GM18909 (cell line): Measurements from ENCODE around the gene C1orf21.

Source experiments
- ATAC-seq: cut with Tn5 transposase; IDR thresholded peaks from one replicate; pipeline ENCODE4 v1.9.1; 2021; ENCODE audit warnings: mild to moderate bottlenecking; ENCODE audit not compliant: unreplicated experiment, poor library complexity

C1orf21 gene

DNA sequence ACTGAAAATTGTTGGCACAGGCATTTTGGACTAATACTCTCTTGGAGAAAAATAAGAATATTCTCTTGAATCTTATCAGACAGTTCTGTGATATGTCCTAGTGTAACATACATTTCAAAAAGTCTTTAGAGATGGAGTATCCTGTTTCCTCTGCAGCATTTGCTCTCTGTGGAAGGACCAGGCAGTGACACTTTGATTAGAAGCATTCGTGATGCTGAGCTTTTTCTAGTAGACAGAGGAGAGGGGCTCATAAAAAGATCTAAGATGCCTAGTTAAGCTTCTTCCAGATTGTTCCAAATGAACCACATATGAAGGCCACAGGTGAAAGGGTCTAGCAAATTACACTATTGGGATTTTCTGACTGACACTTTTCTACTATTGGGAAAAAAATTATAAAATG lies 120.3 kb downstream of the C1orf21 start:
- ATAC-seq = no peak

DNA sequence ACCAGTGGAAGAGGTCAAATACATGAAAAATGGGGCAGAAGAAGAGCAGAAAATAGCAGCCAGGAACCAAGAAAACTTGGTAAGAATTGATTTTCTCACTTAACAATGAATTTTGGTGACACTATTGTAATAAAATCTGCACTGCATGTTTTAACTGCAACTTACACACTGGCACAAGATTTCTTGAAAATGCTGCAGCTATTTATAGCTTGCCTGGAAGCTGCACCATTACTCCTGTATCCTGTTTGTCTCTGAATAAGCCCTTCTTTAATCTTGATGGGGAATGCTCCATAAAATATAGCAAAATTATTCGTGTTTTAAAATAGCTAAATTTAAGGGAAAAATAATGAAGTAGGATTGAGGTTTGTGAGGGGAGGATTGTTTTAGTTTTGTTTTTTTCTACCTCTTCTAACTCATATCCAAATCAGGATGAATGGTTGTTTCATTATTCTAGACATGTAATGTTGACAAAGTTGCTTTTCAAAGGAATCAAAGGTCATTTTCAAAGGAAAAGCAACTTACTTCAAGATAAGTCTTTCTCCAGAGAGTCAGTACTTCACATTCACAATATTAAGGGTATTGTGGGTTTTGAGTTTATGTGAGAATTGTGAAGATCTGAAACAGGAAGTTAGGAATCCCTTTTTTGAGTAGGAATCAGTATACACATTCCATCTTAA lies 120.9 kb downstream of the C1orf21 start:
- no peak for ATAC-seq

DNA sequence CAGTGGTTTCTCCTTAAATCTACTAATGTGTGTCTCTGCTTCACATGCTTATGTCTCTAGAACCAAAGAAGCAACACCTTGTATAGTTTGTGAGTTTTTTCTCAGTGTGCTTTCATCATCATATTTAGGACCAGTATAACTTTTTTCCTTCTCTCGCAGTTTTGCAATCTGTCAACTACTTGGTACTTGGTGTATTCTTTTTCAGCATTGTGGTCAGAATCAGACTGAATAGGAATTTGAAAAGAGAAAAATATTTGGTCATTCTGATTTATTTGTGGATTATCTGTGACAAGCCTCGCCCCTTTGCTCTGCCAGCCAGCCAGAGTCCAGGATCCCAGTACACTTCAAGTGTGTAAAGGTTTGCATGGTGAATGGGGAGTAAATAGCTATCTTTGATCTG lies 122.3 kb downstream of the C1orf21 start:
- ATAC-seq = no peak

DNA sequence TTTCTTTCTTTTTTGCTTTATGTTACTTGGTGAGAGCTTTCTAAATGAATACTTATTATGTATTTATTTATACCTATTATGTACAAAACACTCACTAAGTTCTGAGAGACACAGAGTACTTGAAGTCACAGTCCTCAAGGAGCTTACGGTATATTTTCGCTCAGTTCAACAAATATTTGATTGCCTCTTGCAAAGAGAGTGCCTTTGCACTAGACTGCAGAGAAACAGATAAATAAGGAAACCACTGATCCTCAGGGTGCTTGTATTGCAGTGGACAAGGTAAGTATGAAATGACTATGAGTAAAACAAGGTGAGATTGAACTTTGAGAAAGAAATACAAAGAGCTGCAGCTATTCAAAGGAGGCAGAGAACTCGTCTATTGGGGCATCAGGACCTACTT lies 123.3 kb downstream of the C1orf21 start:
- ATAC-seq = no peak

DNA sequence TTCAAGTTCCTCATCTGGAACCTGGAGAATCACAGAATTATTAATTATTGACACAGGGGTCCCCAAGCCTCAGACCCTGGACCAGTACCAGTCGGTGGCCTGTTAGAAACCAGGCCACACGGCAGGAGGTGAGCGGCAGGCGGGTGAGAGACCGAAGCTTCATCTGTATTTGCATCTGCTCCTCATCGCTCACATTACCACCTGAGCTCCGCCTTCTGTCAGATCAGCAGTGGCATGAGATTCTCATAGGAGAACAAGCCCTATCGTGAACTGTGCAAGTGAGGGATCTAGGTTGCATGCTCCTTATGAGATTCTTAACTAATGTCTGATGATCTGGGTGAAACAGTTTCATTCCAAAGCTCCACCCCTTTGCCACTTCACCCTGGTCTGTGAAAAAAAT lies 125.9 kb downstream of the C1orf21 start:
- no peak for ATAC-seq

DNA sequence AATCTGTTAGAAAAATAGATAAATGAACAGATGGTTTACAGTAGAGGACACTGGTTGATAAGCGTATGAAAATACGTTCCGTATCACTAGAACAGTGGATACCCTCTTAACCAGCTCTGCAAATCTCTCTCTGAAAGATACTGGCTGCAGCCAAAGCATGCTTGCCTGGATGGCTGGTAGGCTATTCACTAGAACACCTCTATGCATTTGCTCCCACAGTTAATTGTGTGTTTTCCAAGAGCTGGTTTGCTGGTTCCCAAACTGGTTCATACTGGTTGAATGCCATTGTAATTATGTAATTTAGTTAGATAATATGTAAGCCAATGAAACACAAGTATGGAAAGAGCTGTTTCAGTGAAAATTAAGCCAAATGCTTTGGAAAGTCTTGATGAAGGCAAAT lies 126.6 kb downstream of the C1orf21 start:
- ATAC-seq = no peak

DNA sequence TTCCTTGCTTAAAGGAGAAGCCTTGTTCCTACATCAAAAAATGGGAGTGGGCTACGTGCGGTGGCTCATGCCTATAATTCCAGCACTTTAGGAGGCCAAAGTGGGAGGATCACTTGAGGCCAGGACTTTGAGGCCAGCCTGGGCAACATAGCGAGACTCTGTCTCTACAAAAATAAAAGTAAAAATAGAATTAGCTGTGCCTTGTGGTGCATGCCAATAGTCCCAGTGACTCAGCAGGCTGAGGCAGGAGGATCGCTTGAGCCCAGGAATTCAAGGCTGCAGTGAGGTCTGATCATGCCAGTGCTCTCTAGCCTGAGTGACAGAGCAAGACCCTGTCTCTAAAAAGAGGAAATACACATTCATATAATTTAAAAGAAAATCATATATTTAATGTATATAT lies 127.1 kb downstream of the C1orf21 start:
- no peak for ATAC-seq

DNA sequence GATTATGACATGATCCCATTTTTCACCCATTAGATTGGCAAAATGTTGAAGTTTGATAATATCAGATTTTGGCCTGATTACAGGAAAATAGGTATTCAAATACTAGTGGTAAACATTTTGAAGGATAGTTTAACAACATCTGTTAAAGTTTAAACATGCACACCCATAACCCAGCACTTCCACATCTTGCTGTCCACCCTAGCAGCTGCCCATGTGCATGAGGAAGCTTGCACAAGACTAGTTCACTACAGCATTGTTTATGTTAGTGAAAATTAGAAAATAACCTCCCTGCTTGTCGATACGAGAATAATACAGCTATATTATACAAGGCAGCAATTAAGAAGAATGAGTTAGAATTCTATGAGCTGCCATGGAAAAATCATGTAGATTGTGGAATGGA lies 127.6 kb downstream of the C1orf21 start:
- no peak for ATAC-seq

DNA sequence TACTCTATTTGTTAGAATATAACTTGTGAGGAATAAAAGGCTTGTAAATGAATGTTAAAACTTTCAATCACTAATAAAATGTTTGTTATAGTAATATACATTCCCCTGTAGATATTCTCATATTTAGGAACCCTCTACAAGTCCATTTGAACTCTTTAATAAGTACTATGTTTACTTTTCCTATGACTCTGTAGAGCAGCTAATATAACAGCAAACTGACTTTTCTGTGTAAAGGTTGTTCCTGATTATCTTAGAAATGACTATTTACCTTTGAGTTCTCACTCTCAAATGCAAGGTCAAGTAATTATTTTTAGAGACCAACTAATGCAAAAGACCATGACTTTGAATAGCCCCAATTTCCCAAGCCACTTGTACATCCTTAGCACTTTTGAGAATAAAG lies 130.3 kb downstream of the C1orf21 start:
- ATAC-seq = no peak

DNA sequence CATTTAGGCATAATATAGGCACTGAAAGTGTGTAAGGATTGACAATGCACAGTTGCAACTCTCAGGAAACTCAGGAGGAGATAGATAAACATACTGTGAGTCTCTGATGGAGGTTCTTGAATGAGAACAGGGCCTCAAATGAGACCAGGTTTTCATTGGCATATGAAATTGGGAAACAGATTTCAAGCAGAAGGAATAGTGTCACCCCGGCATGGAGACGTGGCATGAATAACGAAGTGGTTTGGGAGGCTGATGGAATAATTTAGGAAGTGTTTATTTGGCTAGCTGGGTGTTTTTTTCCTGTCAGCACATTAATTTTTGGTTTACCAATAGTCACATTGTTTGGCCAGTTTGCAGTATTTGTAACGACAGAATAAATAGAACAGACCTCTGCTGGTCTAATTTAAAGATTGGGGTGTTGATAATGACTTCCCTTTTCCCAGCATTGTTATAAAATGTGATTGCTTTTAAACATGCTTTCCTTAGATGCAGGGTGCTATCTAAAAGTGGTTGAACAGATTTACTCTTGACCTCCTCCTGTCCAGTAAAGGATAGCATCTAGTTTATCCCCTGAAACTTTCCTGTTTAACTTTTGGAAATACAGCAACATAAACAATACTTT lies 132.0 kb downstream of the C1orf21 start:
- ATAC-seq = no peak

DNA sequence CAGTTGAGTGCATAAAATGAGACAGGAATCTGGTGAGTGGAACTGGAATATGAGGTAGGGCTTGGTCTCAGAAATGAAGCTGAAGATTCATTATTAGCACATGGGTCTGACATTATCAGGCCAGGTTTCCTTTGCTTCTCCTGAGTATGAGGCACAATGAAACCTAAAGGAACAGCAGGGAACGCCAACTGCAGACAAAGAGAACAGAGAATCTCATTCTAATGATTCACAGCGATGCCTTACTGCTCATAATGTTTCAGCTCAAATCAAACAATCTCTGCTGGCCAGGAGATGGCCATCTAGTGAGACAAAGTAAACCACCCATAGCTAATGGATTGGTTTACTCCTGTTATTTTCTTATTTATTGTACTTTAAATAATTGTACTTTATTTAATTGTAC lies 133.5 kb downstream of the C1orf21 start:
- no peak for ATAC-seq

DNA sequence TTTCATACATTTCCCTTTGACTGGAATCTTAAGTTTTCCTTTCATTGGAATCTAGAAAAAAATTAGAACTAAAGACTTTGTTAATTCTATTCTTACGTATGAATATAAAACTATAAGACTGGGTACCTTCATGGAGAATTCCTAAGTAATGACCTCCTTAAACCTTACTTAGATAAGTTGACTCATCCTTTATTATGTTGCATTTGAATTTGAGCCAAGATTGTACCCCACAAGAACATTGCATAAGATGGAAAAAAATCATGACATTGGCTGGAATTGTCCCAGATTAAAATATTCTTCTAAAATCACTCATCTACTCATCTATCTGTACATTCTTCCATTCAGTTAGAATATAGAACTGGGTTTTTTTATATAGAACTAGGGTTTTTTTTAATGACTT lies 137.4 kb downstream of the C1orf21 start:
- ATAC-seq = no peak

DNA sequence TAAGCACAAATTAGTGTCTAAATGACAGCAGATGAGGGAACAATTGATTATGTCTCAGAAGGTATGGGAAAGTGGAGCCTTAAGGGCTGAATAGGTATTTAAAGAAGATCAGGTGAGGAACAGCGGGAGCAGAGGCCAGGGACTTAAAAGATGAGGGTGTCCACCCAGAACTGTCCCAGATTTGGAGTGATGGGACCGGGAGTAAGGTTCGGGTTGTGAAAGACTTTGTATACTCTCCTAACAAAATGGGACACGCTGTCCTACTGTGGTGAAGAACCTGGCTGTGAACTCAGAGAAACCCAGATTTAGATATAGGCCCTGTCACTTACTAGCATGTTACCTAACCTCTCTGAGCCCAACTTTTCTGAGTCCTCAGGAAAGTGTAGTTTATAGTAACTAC lies 140.6 kb downstream of the C1orf21 start:
- ATAC-seq = no peak

DNA sequence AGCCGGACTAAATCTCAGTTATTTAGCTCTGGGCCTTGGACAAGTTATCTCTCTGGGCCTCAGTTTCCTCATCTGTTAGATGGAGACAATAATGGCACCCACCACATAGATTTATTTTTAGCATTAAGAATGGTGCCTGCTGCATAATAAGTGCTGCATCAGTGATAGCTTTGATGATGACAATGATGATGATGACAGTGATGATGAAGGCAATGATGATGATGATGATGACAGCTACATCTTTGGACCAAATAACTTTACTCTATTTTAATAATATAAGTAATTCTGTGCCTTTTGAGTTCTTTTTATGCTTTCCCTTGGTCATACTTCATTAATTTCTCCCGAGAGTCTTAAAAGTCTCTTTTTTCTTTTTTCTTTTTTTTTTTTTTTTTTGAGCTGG lies 143.4 kb downstream of the C1orf21 start:
- no peak for ATAC-seq

DNA sequence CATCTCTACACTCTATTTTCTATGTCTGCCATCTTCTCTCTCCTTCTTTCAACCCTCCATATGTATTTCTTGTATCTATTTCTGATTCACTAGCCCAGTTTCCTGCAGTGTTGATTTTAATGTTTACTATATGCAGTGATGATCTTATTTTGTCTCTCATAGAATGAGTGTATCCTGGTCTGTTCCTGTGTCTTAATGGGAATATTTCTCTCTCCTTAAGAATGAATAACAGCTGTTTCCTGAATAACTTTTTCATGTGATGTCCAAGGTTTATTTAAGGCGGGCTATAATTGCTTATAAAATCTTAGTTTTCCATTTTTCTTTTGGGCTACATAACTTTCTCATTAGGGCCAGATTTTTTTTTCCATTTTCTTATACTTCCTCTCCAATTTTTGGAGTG lies 144.5 kb downstream of the C1orf21 start:
- no peak for ATAC-seq

DNA sequence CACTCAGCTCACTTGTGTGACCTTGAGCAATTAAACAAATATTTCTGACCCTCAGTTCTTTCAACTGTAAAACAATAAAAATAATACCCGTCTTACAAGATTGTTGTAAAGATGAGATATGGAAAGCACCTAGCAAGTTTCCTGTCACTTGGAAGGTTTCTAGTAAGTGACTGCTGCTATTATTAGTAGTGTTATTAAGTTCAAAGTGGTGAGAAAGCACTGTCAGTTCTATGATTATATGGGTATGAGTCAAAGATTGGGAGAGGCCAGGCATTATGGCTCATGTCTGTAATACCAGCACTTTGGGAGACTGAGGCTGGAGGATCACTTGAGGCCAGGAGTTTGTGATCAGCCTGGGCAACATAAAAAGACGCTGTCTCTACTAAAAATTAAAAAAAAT lies 145.4 kb downstream of the C1orf21 start:
- no peak for ATAC-seq

DNA sequence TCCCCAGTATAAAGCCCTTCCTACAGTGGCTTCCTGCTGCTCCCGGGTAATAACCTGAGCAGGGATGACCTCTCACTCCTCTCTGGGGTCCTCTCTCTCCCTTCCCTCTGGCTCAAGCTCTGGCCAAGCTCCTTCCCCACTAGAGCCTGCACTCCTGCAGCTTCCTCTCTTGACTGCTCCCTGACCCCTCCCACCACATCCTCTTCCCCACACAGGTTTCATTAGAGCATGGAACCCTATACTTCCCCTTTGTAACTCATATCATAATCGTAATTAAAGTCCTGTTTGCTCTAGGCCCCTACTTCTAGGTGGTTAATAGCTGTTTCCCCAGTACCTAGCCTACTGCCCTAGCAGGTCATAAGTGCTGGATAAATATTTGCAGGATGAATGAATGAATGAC lies 146.2 kb downstream of the C1orf21 start:
- ATAC-seq = no peak

DNA sequence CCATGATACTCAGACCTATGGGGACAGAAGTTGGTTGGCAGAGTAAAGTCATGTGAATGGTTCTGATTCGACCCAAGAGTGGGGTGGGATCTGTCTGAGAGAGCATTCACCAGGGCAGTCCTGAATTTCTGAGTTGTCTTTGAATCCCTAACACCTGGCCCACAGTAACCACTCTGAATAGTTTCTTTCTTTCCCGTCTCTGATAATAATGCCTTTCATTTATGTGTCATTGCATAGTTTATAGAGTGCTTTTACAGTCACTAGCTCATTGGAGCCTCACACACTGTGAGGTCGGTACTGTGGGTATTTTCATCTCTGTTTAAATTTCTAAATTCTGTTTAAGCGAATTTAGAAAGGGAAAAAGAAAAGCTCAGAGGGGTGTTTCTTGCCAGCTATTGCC lies 147.1 kb downstream of the C1orf21 start:
- ATAC-seq = no peak

DNA sequence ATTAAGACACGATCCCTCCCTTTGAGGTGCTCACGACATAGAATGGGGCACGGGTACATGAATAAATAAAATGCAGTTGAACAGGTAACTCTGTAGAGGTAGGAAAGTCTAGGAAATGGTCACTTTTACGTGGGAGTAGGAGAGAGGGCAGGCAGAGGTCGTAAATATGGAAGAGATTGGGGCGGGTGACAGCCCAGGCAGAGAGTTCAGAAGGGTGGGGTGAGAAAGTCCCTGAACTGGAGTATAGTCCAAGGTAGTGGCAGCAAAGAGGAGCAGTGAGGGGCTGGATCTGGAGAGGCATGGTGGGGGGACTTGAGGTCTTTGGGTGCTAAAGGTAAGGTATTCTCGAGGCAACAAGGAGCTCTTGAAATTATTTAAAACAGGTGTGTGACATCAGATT lies 147.9 kb downstream of the C1orf21 start:
- ATAC-seq = no peak

DNA sequence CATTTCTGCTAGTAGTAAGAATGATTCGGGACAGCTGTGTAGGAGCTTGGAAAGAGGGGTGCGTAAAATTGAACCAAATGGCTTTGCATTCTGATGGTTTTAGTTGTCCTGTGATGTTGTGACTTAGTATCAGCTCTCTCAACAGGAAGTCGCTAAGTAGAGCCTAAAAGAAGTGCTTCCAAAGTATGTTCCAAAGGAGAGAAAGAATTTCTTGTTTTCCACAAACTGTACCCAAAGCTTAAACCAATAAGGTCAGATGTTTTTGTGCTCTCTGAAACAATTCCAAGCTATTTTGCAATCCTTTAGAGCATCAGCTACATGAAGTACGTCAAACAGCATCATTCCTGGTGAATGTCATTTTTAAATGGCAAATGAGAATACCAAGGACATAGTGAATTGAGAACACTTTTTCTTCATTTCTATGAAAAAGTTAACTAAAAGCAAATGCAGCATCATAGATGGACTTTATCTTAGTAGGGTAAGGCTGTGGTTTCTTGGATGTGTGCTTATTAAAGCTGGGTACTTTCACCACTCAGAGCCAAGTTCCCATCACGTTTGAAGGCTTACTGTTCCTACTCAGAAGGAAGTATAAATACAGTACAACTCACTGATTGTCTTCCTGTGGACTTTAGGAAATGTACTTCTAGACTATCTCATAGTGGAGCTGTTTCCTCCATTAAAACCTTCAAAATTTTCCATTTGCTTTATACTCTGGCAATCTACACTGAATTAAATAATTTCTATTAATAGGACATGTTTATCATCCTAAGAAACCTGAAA lies 148.6 kb downstream of the C1orf21 start:
- ATAC-seq = no peak

DNA sequence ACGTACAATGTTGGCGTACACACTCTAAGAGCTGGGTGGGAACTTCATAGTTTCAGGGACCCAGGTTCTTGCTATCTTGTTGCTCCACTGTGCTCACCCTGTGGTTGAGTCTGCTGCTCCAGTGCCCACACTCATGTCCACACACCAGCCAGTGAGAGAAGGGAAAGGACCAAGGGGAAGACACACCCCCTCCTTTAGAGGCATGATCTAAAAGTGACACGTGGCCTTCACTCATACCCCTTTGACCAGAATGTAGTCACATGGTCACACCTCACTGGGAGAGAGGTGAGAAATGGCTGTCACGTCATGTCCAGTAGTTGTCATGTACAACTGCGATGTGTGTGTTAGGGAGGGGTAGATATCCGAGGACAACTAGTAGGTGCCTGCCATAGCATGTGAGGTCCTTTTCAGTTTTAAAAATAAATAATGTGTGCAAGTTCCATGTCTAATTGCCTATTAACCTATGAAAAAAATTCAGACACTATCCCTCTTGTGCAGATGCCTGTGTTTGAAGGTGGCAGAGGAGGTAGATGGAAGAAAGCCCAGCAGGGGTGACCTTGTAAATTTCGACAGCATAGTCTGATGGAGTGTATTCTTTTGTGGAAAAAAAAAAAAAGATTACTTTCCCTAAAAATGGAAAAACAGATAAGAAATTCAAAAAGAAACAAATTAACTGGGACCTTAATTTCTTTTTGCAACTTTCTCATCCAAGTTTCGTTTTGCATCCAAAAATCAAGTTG lies 149.6 kb downstream of the C1orf21 start:
- ATAC-seq = no peak
